ENCODE data around the gene RFC1.
A peak's percentile ranks its signal among the peaks of the same experiment; 100 is the strongest.
"Not testable (repeated sequence)": the region's sequence is repeated elsewhere in the genome, so short reads cannot be mapped to it uniquely, and the experiment has no call there.

Gene RFC1

GRCh38 chr4:39365830-39366771, at the start of gene RFC1:
Gene RFC1 (minus strand): TSS chr4:39366362. CDS start chr4:39366241, 121 bp downstream.
- peak; percentile 84 to 85 for DNase-seq (ENCODE audit: low read depth in 2 of 2)

- peak; percentile 5 to 7 for DNase-seq (ENCODE audit: low read depth in 2 of 2)
Measured at GRCh38 chr4:39415678-39416283, 49.6 kb upstream of the RFC1 start.

- not testable (repeated sequence) for DNase-seq (ENCODE audit: low read depth in 2 of 2)
Measured at GRCh38 chr4:39411561-39411960, 45.4 kb upstream of the RFC1 start.

GRCh38 chr4:39410415-39410814, 44.3 kb upstream of the RFC1 start:
- DNase-seq (ENCODE audit: low read depth in 2 of 2): no peak

GRCh38 chr4:39407584-39407885, 41.4 kb upstream of the RFC1 start:
- no peak for DNase-seq (ENCODE audit: low read depth in 2 of 2)

GRCh38 chr4:39406763-39407583, 40.8 kb upstream of the RFC1 start, which contains the start of gene KLB:
Gene KLB (plus strand): TSS chr4:39406930. CDS start chr4:39406950, 20 bp downstream.
- DNase-seq (ENCODE audit: low read depth in 2 of 2): peak; percentile 22 to 37

- DNase-seq (ENCODE audit: low read depth in 2 of 2): not testable (repeated sequence)
Measured at GRCh38 chr4:39401640-39402039, 35.5 kb upstream of the RFC1 start.

GRCh38 chr4:39394706-39395105, 28.5 kb upstream of the RFC1 start:
- DNase-seq (ENCODE audit: low read depth in 2 of 2): no peak

GRCh38 chr4:39390603-39391002, 24.4 kb upstream of the RFC1 start:
- no peak for DNase-seq (ENCODE audit: low read depth in 2 of 2)

GRCh38 chr4:39384563-39384962, 18.4 kb upstream of the RFC1 start:
- no peak for DNase-seq (ENCODE audit: low read depth in 2 of 2)

GRCh38 chr4:39383690-39384089, 17.5 kb upstream of the RFC1 start:
- DNase-seq (ENCODE audit: low read depth in 2 of 2): no peak

- DNase-seq (ENCODE audit: low read depth in 2 of 2): no peak
Measured at GRCh38 chr4:39375478-39375877, 9.3 kb upstream of the RFC1 start.

- not testable (repeated sequence) for DNase-seq (ENCODE audit: low read depth in 2 of 2)
Measured at GRCh38 chr4:39371209-39371608, 5.0 kb upstream of the RFC1 start.

- DNase-seq (ENCODE audit: low read depth in 2 of 2): no peak
Measured at GRCh38 chr4:39369301-39369700, 3.1 kb upstream of the RFC1 start.

- DNase-seq (ENCODE audit: low read depth in 2 of 2): no peak
Measured at GRCh38 chr4:39367166-39367565, 1.0 kb upstream of the RFC1 start.

- no peak for DNase-seq (ENCODE audit: low read depth in 2 of 2)
Measured at GRCh38 chr4:39365360-39365759, 802 bp downstream of the RFC1 start.

GRCh38 chr4:39363773-39364393, 2.3 kb downstream of the RFC1 start:
- no peak for DNase-seq (ENCODE audit: low read depth in 2 of 2)

- DNase-seq (ENCODE audit: low read depth in 2 of 2): no peak
Measured at GRCh38 chr4:39362827-39363226, 3.3 kb downstream of the RFC1 start.

- not testable (repeated sequence) for DNase-seq (ENCODE audit: low read depth in 2 of 2)
Measured at GRCh38 chr4:39360611-39361010, 5.6 kb downstream of the RFC1 start.

GRCh38 chr4:39357002-39357401, 9.2 kb downstream of the RFC1 start:
- DNase-seq (ENCODE audit: low read depth in 2 of 2): no peak

GRCh38 chr4:39354254-39354552, 12.0 kb downstream of the RFC1 start:
- no peak for DNase-seq (ENCODE audit: low read depth in 2 of 2)

Measured in fibroblast of skin of left quadriceps (primary cell).